HL-60 (cell line): ENCODE measurements around the gene MYO3A.

Experiments used
- DNase-seq, 2 experiments: peaks; one replicate each; pipeline ENCODE4 v3.0.0-alpha.2; 2010 to 2020; ENCODE audit warnings: low read depth in 1 of 2, low spot score in 1 of 2
- H3K27ac ChIP-seq: fragments of 250-450 bp; sonication (Bioruptor Pico); replicated peaks from 2 replicates; pipeline ENCODE4 v1.5.1; 2020; ENCODE audit warnings: mild to moderate bottlenecking, moderate library complexity
- H3K27me3 ChIP-seq: fragments of 250-450 bp; sonication (Bioruptor Pico); 2 replicates; pipeline ENCODE4 v1.5.1; 2021; ENCODE audit warnings: mild to moderate bottlenecking, moderate library complexity; ENCODE audit not compliant: insufficient read depth, poor library complexity, severe bottlenecking
- H3K4me3 ChIP-seq: replicated peaks from 2 replicates; pipeline ENCODE4 v1.5.1; 2011; ENCODE audit warnings: mild to moderate bottlenecking, control low read depth, low read length; ENCODE audit not compliant: insufficient read depth
- GABPA ChIP-seq: IDR thresholded peaks from 2 replicates; pipeline ENCODE4 v1.6.1; 2012; ENCODE audit warnings: low read depth
- POLR2AphosphoS5 ChIP-seq: IDR thresholded peaks from 2 replicates; pipeline ENCODE4 v1.6.1; 2012; ENCODE audit warnings: low read depth
- REST ChIP-seq: IDR thresholded peaks from 2 replicates; pipeline ENCODE4 v1.6.1; 2012; ENCODE audit warnings: low read depth; ENCODE audit not compliant: insufficient replicate concordance
- SPI1 ChIP-seq: IDR thresholded peaks from 2 replicates; pipeline ENCODE4 v1.6.1; 2012; ENCODE audit warnings: low read depth, mild to moderate bottlenecking, borderline replicate concordance
- TF ChIP-seq, protein P1 (sequence below): IDR thresholded peaks from one replicate; pipeline ENCODE4 v1.5.1; 2011; ENCODE audit warnings: low read length, control low read depth, inconsistent platforms; ENCODE audit not compliant: insufficient read depth

The MYO3A gene

GRCh38 chr10:26243351-26243720, 309.3 kb downstream of the MYO3A start:
- no peak overlapping the region for H3K4me3 ChIP-seq
- no peak for DNase-seq
- H3K27me3 ChIP-seq, result no peaks in the 10 kb centered on the region
- TF ChIP-seq SPI1 (no peak), REST (no peak), POLR2AphosphoS5 (no peak), GABPA (no peak)
- TF ChIP-seq, protein P1, sequence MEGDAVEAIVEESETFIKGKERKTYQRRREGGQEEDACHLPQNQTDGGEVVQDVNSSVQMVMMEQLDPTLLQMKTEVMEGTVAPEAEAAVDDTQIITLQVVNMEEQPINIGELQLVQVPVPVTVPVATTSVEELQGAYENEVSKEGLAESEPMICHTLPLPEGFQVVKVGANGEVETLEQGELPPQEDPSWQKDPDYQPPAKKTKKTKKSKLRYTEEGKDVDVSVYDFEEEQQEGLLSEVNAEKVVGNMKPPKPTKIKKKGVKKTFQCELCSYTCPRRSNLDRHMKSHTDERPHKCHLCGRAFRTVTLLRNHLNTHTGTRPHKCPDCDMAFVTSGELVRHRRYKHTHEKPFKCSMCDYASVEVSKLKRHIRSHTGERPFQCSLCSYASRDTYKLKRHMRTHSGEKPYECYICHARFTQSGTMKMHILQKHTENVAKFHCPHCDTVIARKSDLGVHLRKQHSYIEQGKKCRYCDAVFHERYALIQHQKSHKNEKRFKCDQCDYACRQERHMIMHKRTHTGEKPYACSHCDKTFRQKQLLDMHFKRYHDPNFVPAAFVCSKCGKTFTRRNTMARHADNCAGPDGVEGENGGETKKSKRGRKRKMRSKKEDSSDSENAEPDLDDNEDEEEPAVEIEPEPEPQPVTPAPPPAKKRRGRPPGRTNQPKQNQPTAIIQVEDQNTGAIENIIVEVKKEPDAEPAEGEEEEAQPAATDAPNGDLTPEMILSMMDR, result no peak
- H3K27ac ChIP-seq, result no peak overlapping the region

GRCh38 chr10:26249681-26250080, 315.7 kb downstream of the MYO3A start:
- TF ChIP-seq, protein P1, result no peak
- TF ChIP-seq GABPA, result no peak
- TF ChIP-seq REST, result peak; percentile 40
- TF ChIP-seq POLR2AphosphoS5, result no peak
- no peak for TF ChIP-seq SPI1
- no peaks in the 10 kb centered on the region for H3K27me3 ChIP-seq
- no peak for DNase-seq
- no peak overlapping the region for H3K4me3 ChIP-seq
- no peak overlapping the region for H3K27ac ChIP-seq

DNA sequence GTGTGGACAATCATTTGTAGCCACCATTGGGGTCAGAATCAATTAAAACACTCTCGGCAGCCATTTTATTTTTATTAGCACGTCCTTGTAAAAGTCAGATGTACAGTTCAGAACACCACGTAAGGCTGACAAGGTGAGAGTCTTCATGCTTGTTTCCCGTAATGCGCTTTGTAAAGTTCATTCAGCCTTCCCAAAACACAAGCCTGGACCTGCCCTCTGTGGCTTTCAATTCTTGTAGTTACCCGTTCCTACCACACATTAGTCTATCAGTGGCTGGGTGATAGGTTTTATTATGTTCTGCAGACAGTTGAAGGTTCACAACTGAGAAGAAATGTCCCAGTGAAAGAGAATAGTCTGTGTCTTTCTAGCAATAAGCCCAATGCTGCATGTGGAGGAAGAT, 317.9 kb downstream of the MYO3A start:
- DNase-seq, result no peak
- H3K27me3 ChIP-seq, result no peaks in the 10 kb centered on the region
- H3K4me3 ChIP-seq, result no peak overlapping the region
- no peak for TF ChIP-seq REST
- no peak for TF ChIP-seq GABPA
- no peak overlapping the region for H3K27ac ChIP-seq

GRCh38 chr10:26254616-26255015, 320.6 kb downstream of the MYO3A start:
- TF ChIP-seq POLR2AphosphoS5 (no peak), SPI1 (no peak), GABPA (no peak), REST (no peak)
- TF ChIP-seq, protein P1, result no peak
- H3K27me3 ChIP-seq, result no peaks in the 10 kb centered on the region
- no peak overlapping the region for H3K4me3 ChIP-seq
- H3K27ac ChIP-seq, result no peak overlapping the region
- DNase-seq, result no peak
